NCI-H2196 (cell line): ENCODE results near the gene ARL15.
A peak's percentile ranks its signal among the peaks of the same experiment; 100 is the strongest.

Experiments used
- DNase-seq: peaks from one replicate; lab custom pipeline; 2025; ENCODE audit not compliant: unreplicated experiment; lab: John Stamatoyannopoulos, UW

The ARL15 gene

DNA sequence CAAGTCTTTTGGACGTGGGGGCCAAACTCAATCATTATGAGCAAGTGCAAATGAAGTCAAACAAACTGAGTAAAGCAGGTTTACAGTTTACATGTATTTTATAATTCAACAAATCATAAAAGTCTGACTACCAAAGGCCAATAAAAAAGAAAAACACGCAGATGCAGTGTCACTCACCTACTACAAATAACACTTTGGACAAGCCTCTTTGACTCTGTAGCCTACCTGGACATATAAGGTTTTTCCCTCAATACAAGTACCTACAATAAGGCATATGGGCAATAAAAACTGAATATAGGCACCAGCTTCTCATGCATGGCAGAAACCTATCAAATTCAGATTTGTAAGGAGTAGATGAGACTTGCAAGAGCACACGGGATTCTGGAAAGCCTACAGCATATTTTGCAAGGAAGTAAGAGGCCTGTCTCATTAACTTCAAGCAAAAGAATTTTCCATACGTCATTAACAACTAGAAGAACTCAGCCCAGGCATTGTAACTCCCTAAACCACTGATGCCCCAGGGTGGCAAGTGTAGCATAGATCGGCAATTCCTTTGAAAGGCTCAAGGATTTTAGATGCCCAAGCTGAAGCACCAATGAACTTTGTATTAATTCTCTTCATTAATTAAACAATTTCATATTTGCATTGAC, 21.7 kb downstream of the ARL15 start:
- DNase-seq, result no peak

DNA sequence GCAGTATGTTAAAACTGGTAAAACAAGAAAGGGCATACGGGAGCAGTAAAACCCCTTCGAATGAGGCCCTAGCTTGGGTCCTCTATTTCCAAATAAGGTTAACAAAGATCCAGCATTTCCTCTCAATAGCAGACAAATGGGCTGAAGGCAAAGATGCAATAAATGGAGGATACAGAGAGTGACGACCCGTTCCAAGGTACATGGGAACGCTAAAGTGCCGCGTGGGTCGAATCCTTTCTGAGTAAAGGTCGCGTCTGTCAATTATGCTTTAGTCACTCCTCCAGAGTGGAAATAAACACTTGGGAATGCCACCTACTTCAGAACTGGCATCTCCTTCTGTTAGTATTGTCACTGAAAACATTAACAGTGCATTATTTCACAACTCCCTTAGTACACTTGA, 24.7 kb downstream of the ARL15 start:
- no peak for DNase-seq

DNA sequence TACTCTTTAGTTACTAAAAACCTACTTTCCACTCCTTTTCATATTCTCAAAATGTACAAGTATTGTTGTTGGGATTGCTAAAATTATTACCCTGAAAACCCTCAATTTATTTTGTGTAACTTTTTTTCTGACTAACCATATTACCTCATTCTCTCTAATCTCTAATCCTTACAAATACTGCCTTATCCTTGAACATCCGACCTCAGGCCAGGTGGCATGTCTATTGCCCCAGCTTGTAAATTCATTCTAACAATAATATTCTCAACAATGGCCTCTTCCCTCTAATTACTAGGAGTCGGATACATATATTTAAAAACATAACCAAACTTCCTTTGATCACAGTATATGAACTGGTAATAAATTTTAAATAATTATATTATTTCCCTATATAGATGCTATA, 25.8 kb downstream of the ARL15 start:
- no peak for DNase-seq

DNA sequence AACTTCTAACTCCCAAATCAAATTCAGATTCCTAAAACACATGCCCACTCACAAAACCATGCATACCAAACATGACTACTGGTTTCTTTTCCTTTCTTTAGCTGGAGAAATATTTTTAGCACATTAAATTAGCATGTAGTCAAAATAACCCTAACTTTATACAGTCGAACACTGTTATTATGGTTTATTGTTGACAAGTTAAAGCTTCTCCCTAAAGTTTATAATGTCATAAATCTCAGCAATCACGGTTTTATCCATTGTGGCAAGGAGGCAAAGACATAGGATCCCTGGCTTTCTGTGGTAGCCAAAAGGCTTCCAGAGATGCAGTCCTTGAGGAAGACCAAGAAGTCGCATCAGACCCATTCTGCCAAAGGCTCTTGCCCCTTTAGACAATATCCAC, 27.5 kb downstream of the ARL15 start:
- DNase-seq, result no peak

DNA sequence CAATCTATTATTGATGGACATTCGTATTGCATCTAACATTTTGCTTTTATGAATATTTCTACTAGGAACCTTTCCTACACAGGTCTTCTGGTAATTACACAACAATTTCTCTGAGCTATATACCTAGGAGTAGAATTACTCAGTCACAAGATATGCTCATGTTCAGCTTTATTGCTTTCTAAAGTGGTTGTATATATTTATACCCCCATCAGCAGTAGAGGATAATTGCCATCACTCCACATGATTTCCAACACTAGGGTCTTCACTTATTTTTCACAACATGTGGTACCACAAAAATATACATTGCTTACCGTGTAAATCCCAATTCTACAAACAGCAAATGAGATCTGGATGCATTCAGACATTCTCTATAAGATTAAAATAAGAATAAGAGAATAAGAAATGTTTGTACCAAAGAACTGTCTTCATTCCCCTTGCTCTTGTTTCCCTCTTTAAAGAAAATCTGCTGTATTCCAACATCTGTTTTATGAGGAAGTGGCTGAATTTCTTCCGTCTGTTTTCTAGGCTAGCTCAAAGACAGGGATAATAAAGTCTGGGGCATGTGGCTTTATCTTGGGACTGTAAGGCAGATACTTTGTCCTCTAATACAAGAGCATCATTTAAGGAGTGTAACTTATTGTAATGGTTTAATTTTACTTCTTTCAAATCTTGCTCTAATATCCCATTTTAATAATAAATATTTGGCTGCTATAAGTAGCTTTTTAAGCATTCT, 28.2 kb downstream of the ARL15 start:
- DNase-seq, result no peak

DNA sequence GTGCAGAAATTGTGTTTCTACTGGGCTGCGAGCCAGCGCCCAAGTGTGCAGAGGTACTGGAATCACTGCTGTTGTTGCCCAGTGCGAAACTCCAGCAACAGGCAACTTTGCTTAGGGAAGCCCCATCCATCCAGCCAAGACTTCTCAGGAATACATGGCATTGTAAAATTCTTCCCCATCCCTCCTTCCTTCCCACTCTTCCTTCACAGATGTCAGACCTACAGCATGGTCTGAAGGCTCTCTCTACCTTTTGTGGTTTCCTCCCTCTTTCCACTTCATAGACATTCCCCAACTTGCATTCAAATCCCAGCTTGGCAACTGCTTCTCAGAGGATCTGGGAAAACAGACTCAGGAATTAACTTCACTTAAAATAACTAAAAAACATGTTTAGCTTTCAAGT, 30.4 kb downstream of the ARL15 start:
- DNase-seq, result no peak

DNA sequence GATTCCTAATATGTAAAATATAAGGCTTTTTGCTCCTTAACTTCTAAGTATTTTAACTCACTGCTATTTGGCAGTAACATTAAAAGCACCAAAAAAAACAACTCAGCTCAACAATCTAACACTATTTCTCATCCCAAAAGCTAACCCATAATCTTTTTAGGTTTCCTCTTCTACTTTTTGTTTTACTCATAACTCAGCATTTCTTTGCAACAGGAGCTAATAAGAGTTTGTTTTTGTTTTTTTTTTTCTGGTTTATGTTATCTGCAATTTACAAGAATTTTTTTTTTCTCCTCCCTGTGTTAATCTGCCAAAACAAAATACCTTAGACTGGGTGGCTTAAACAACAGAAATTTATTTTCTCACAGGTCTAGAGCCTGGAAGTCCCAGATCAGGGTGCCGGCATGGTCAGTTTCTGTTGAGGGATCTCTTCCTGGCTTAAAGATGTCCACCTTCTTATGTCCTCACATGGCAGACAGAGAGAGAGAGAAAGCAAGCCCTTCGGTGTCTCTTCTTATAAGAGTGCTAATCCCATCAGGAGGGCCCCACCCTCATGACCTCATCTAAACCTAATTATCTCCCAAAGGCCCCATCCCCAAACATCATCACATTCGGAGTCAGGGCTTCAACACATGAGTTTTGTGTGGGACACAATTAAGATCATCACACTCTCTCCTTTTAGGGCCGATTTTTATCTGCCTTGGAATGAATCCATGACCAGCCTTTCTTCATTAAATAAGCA, 31.2 kb downstream of the ARL15 start:
- no peak for DNase-seq

DNA sequence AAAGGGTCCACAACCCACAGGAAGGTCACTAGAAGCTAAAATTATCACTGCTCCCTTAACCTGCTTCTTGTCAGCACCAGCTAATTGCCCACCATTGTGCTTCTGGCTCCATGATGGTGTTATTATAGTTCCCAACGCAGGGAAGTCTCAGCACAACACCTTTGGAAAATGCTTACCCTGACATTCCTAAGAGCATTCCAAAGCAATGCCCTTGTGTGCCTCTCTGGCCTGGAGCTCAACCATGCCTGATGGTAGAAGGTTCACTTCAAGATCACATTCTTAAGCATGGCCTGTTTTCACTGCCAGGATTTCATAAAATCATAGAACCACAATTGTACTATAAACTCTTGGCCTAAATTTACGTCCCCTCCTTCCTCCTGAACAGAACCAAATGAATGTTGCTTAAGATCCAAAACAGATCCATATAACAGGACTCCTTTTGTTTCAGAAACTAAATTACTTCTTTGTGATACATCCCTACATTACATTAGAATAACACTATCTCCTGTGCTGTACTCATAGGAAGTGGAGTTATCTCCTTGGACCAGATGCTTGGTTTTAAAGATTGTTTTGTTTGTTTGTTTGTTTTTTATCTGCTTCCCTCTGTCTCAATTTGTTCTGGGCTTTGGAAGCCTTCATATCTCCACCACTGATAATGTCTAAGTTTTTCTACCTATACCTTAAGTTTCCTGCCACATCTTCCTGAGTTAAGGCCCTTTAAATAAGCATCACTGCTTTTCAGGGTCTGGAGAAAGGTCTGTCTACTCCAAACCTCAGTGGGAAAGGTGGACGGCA, 32.1 kb downstream of the ARL15 start:
- DNase-seq, result no peak

DNA sequence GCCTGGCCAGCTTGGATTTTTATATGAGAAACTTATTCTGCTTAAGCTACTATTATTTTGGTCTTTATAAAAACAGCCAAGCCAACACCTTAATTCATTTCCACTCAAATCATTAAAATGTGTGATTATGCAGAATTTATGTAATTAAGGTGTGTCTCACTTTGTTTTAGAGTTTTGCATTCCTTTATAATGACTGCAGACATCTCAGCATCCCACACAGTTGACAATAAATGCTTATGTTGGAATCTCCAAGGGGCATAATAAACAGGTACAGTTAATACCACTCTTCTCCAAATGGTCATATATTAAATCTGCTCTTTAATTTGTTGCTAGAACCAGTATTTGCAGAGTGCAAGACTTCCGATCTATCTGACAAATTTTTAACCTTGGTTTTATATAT, 34.3 kb downstream of the ARL15 start:
- DNase-seq, result no peak

DNA sequence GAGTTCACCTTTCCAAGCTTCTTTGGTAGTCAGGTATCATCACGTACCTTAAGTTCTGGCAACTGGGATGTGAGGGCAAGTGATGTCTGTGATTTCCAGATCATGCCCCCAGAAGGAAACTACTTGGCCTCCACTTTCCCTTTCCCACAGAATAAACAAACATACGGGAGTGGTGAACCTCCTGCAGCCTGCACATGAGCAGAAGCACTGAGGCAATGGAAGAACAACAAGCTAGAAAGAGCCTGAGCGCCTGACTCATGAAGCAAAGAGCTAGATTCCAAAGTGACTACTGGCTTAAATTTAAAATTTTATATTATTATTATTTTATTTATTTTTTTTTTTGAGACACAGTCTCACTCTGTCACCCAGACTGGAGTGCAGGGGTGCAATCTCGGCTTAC, 35.0 kb downstream of the ARL15 start:
- DNase-seq, result no peak

DNA sequence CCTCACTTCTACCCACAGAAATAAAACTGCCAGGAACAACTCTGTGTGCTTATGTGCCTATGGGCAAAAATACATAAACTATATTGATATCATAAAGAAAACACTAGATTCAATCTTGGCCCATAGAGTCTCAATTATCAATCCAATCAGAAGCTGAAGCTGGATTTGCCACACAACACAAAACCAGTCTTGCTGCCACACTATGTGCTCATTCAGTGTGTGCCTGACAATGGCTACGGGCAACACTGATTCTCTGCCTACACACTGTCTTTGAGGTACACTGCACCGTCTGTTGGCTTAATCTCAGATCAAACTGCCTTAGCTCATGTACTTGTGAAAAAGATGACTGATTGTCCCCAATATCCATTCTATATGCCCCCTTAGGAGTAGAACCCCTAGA, 35.4 kb downstream of the ARL15 start:
- DNase-seq, result no peak

DNA sequence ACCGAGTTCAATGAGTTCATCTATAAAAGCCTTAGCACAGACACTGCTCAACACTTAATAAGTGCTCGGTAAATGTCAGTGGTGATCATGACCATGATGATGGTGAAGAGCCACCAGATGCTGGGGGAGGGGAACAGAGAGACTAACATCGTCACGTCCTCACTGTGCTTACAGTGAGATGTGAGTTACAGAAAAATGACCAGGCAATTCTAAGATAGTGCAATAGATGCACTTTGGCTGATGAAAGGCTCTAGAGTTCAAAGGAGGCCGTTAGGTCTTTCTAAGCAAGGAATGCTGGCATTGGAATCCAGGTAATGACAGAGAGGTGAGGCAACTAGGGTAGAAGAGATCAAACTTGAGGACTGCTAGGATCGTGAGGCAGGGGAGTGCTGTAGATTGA, 36.7 kb downstream of the ARL15 start:
- DNase-seq, result no peak

DNA sequence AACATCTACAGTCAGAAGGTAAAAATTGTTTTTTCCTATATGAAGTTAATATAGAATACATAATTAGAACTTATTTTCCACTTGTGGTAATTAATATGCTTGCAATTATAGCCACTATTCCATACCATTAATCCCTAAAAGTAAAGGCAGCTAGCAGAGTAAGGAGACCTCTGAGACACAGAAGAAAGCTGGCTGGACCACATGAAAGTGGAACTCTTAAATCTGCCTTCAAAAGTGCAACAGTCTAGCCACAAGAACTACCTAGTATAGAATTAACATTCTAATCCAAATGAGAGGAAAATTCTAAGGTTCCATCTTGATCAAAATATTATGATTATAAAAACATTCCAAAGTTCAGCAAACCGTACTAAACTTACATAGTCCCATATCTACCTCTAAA, 37.6 kb downstream of the ARL15 start:
- no peak for DNase-seq

DNA sequence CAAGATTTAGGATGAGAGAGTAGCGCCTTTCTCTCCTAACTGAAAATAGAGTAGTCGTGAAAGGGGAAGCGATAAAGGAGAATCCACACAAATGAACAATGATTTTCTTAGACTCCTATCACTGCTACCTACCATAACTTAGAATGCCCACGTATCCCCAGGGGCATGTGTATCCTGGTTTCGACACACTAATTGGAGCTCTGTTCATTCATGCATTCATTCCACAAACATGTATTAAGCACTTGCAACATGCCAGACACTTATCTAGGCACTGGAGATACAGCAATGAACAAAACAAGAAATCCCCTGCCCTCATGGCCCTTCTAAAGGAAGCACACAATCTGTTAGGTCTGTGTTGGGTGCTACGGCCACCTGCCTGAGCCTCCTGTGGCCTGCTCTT, 40.0 kb downstream of the ARL15 start:
- no peak for DNase-seq

DNA sequence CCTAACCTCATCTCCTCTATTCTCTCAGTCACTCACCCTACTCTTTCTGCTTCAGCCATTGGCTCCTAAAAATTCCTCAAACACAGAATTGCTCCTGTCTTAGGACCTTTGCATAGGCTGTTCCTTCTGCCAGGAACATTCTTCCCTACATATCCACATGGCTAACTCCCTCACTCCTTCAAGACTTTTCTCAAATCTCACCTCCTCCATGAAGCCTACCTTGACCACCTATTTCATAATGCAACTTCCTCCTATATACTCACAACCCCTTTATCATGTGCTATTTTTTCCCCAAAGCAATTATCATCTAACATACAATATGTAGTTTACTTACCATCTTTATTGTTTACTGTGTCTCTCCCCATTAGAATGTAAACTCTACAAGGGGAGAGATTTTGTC, 45.8 kb downstream of the ARL15 start:
- no peak for DNase-seq

DNA sequence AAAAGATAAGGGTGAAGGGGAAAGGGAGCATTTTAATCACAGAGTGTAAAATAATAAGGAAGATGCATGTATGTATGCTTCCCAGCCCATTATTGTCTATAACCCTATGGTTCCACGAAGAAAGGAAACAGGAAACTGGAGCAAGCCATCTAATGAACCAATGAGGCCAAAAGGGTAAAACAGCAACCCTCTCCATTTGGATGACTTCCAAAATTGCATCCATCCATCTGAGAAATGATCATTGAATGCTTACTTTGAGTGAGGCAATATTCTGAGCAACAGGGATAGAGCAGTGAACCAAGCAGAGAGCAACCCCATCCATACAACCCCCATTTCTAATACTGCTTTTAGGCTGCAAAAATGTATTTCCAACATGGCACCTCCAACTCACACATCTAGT, 46.9 kb downstream of the ARL15 start:
- DNase-seq, result no peak

DNA sequence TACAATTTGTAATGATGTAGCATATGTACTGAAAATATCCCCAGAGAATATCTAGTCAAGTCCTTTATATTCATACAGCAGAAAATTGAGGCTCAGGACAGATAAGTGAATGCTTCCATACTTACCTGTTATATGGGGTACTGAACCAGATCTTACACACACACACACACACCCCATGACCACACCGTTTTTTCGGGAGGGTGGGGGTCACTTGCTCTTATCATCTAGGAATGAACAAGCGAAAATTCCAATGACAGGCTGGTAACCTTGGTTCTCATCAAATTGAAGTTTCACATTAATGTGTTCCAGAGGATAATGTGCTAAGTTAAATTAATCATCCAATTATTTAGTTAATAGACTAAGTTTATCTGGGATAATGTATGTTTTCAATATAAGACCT, 48.8 kb downstream of the ARL15 start:
- no peak for DNase-seq

DNA sequence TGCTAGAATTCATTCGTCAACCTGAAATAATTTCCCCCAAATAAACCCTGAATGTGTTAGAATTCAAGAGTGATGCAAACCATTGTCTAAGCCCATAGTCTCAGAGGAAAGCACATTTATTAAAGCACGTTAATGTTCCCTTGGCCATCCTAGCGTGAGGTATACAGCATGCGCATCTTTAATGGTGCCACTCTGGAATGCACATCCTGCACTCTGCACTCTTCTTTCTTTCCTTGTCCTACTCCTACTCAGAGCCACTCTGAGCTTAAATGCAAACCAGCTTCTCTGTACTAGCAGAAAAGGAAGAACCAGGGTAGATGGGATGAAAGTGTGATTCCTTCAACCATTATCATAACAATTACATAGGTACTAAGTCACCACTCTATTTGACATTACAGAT, 50.4 kb downstream of the ARL15 start:
- no peak for DNase-seq

DNA sequence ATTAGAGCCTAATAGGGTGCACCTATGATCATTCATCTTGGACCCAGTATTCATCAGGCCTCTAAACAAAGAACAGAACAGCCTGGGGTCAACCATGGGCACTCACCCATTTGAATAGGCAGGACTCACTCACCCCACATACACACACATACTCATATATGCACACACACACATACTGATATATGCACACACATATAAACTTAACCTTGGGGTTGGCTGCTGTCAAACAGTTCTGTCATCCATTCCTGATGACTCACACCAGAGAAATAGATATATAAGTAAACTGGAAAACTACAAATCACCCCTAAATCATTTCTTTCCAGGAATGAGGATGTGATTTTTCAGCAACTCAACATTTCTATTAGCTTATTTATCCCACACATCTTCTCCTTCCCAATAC, 51.3 kb downstream of the ARL15 start:
- no peak for DNase-seq

DNA sequence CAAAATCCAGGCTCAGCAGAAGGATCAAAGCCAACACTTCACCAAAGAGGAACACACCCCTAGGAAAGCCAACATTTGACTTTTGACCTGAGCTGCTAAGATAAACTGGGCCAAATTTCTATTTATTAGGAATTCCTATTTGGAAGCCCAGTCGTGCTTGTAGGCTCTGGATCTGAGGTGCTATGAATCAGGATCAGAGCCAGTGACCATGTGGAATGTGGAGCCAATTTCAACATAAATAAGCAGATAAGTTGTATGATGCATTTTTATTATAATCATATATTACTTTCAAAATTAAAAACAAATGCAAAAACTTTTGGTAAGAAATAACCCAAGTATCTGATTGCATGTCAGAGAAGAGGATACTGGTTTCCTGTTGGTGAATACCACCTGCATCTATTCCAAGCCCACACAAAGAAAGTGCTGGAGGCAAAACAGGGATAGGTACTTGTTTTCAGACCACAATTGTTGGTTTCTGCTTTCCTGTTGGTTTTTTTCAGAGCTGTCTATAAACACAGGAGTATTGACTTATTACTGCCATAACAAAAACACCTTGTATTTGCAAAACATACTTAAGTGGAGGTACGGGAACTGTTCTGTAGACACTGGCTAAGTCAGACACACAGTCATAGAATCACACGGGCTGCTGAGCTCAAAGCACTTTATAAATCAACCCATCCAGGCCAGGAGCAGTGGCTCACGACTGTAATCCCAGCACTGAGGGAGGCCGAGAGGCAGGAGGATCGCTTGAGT, 52.8 kb downstream of the ARL15 start:
- peak; percentile 39 for DNase-seq
